ENCODE data around the gene TARS3.
A peak's percentile ranks its signal among the peaks of the same experiment; 100 is the strongest.
"Not testable (repeated sequence)": the region's sequence is repeated elsewhere in the genome, so short reads cannot be mapped to it uniquely, and the experiment has no call there.

TARS3 gene

GRCh38 chr15:101626729-101627128, 97.5 kb downstream of the TARS3 start:
- H3K9me3 Mint-ChIP-seq, H3K4me3 Mint-ChIP-seq, H3K27ac Mint-ChIP-seq, H3K36me3 Mint-ChIP-seq, ATAC-seq: not testable (repeated sequence)
- peaks cover 24% of the 10 kb centered on the region for H3K4me1 Mint-ChIP-seq
- peak in 1 of 2 donors; percentile 17 for DNase-seq (ENCODE audit: low spot score in 2 of 2)

- peaks cover 6% of the 10 kb centered on the region for H3K36me3 Mint-ChIP-seq
- no peak overlapping the region for H3K4me3 Mint-ChIP-seq
- no peak overlapping the region for H3K27ac Mint-ChIP-seq
- no peaks in the 10 kb centered on the region for H3K9me3 Mint-ChIP-seq
- ATAC-seq (peak; percentile 89), DNase-seq (ENCODE audit: low spot score in 2 of 2) (no peak)
- peaks cover 24% of the 10 kb centered on the region for H3K4me1 Mint-ChIP-seq
Measured at GRCh38 chr15:101625980-101626379, 98.3 kb downstream of the TARS3 start.

GRCh38 chr15:101625184-101625583, 99.1 kb downstream of the TARS3 start:
- ATAC-seq, result no peak

GRCh38 chr15:101623367-101624304, 100.6 kb downstream of the TARS3 start:
- H3K27ac Mint-ChIP-seq, result peak overlapping the region; percentile 58
- no peak for DNase-seq (ENCODE audit: low spot score in 2 of 2)
- no peak overlapping the region for H3K4me3 Mint-ChIP-seq
- no peaks in the 10 kb centered on the region for H3K9me3 Mint-ChIP-seq
- H3K36me3 Mint-ChIP-seq, result peaks cover 6% of the 10 kb centered on the region
- H3K4me1 Mint-ChIP-seq, result peaks cover 30% of the 10 kb centered on the region
- no peak for ATAC-seq

More at GRCh38 chr15:101625184-101625583, 99.1 kb downstream of the TARS3 start:
- Mint-ChIP-seq H3K4me3 (no peak overlapping the region), H3K9me3 (no peaks in the 10 kb centered on the region), H3K27ac (no peak overlapping the region), H3K36me3 (peaks cover 6% of the 10 kb centered on the region), H3K4me1 (peaks cover 30% of the 10 kb centered on the region)
- DNase-seq (ENCODE audit: low spot score in 2 of 2), result peak in 1 of 2 donors; percentile 25

GRCh38 chr15:101621961-101622360, 102.3 kb downstream of the TARS3 start:
- Mint-ChIP-seq H3K9me3 (no peaks in the 10 kb centered on the region), H3K4me3 (no peak overlapping the region), H3K4me1 (peaks cover 30% of the 10 kb centered on the region), H3K36me3 (peaks cover 6% of the 10 kb centered on the region), H3K27ac (no peak overlapping the region)
- peak in 1 of 2 donors; percentile 12 for DNase-seq (ENCODE audit: low spot score in 2 of 2)
- ATAC-seq, result no peak

- no peak for ATAC-seq
- Mint-ChIP-seq H3K9me3 (no peaks in the 10 kb centered on the region), H3K36me3 (peaks cover 3% of the 10 kb centered on the region), H3K4me3 (no peak overlapping the region), H3K27ac (peak overlapping the region; percentile 43), H3K4me1 (peaks cover 28% of the 10 kb centered on the region)
- peak in 1 of 2 donors; percentile 25 for DNase-seq (ENCODE audit: low spot score in 2 of 2)
Measured at GRCh38 chr15:101620671-101621070, 103.6 kb downstream of the TARS3 start.

- H3K4me1 Mint-ChIP-seq, result peaks cover 28% of the 10 kb centered on the region
- H3K4me3 Mint-ChIP-seq, result no peak overlapping the region
- no peak overlapping the region for H3K27ac Mint-ChIP-seq
- H3K36me3 Mint-ChIP-seq, result peaks cover 5% of the 10 kb centered on the region
- H3K9me3 Mint-ChIP-seq, result no peaks in the 10 kb centered on the region
- no peak for ATAC-seq
- no peak for DNase-seq (ENCODE audit: low spot score in 2 of 2)
Measured at GRCh38 chr15:101619615-101619865, 104.7 kb downstream of the TARS3 start.

GRCh38 chr15:101618851-101619614, 105.2 kb downstream of the TARS3 start:
- ATAC-seq (no peak), DNase-seq (ENCODE audit: low spot score in 2 of 2) (peak in 1 of 2 donors; percentile 38)
- H3K4me1 Mint-ChIP-seq, result peaks cover 25% of the 10 kb centered on the region
- no peaks in the 10 kb centered on the region for H3K9me3 Mint-ChIP-seq
- peak overlapping the region; percentile 18 for H3K27ac Mint-ChIP-seq
- no peak overlapping the region for H3K4me3 Mint-ChIP-seq
- H3K36me3 Mint-ChIP-seq, result peaks cover 5% of the 10 kb centered on the region

GRCh38 chr15:101618076-101618475, 106.2 kb downstream of the TARS3 start:
- no peak overlapping the region for H3K4me3 Mint-ChIP-seq
- no peaks in the 10 kb centered on the region for H3K9me3 Mint-ChIP-seq
- H3K4me1 Mint-ChIP-seq, result peaks cover 16% of the 10 kb centered on the region
- no peak for ATAC-seq
- peaks cover 5% of the 10 kb centered on the region for H3K36me3 Mint-ChIP-seq
- peak overlapping the region; percentile 18 for H3K27ac Mint-ChIP-seq
- peak in 1 of 2 donors; percentile 22 for DNase-seq (ENCODE audit: low spot score in 2 of 2)

GRCh38 chr15:101617390-101617965, 106.8 kb downstream of the TARS3 start:
- Mint-ChIP-seq H3K4me3 (no peak overlapping the region), H3K36me3 (peaks cover 5% of the 10 kb centered on the region), H3K9me3 (no peaks in the 10 kb centered on the region), H3K27ac (no peak overlapping the region), H3K4me1 (peaks cover 15% of the 10 kb centered on the region)
- ATAC-seq, result no peak
- peak in 1 of 2 donors; percentile 33 for DNase-seq (ENCODE audit: low spot score in 2 of 2)

- Mint-ChIP-seq H3K4me1 (peaks cover 15% of the 10 kb centered on the region), H3K27ac (no peak overlapping the region), H3K4me3 (no peak overlapping the region), H3K9me3 (no peaks in the 10 kb centered on the region), H3K36me3 (peaks cover 5% of the 10 kb centered on the region)
- no peak for ATAC-seq
- DNase-seq (ENCODE audit: low spot score in 2 of 2), result peak in 1 of 2 donors; percentile 26
Measured at GRCh38 chr15:101615986-101616848, 108.1 kb downstream of the TARS3 start.

- Mint-ChIP-seq H3K9me3 (no peaks in the 10 kb centered on the region), H3K4me1 (peaks cover 10% of the 10 kb centered on the region), H3K36me3 (peaks cover 5% of the 10 kb centered on the region), H3K27ac (no peak overlapping the region), H3K4me3 (no peak overlapping the region)
- peak in 1 of 2 donors; percentile 41 for DNase-seq (ENCODE audit: low spot score in 2 of 2)
- peak; percentile 11 for ATAC-seq
Measured at GRCh38 chr15:101615414-101615985, 108.8 kb downstream of the TARS3 start.

GRCh38 chr15:101614761-101615160, 109.5 kb downstream of the TARS3 start:
- ATAC-seq (no peak), DNase-seq (ENCODE audit: low spot score in 2 of 2) (peak in 1 of 2 donors; percentile 40)
- H3K36me3 Mint-ChIP-seq, result peaks cover 5% of the 10 kb centered on the region
- H3K4me1 Mint-ChIP-seq, result peaks cover 9% of the 10 kb centered on the region
- H3K4me3 Mint-ChIP-seq, result no peak overlapping the region
- no peak overlapping the region for H3K27ac Mint-ChIP-seq
- no peaks in the 10 kb centered on the region for H3K9me3 Mint-ChIP-seq

- peaks cover 5% of the 10 kb centered on the region for H3K36me3 Mint-ChIP-seq
- no peak overlapping the region for H3K4me3 Mint-ChIP-seq
- H3K4me1 Mint-ChIP-seq, result peaks cover 9% of the 10 kb centered on the region
- DNase-seq (ENCODE audit: low spot score in 2 of 2) (peak in 1 of 2 donors; percentile 28), ATAC-seq (no peak)
- H3K27ac Mint-ChIP-seq, result no peak overlapping the region
- H3K9me3 Mint-ChIP-seq, result no peaks in the 10 kb centered on the region
Measured at GRCh38 chr15:101614001-101614585, 110.2 kb downstream of the TARS3 start.
